SK-N-SH (cell line): ENCODE data around the gene SNIP1. TPM values are rescaled to one million over a fixed set of nuclear protein-coding genes. Genes with fewer than 3 reads are reported as not detected.
A peak's percentile ranks its signal among the peaks of the same experiment; 100 is the strongest.

ENCODE experiments used
- CTCF ChIA-PET: fragments of 300-600, 350-600 bp; formaldehyde crosslinking; extraction: SDS; loops from one replicate; lab custom pipeline; 2021; lab: Yijun Ruan, JAX
- POLR2A ChIA-PET: fragments of 350-600 bp; sonication (Branson Sonifier 250); formaldehyde crosslinking; extraction: SDS; loops from one replicate; lab custom pipeline; 2020; ENCODE audit warnings: antibody characterized with exemption, inconsistent platforms; lab: Yijun Ruan, JAX
- DNase-seq: peaks from one replicate; pipeline ENCODE4 v3.0.0; 2012
- H2AFZ ChIP-seq: fragments of 200-600 bp; sonication (generic); 2 replicates; pipeline ENCODE4 v1.8.1; 2016; ENCODE audit warnings: antibody characterized with exemption, mild to moderate bottlenecking, low read depth
- H3F3A ChIP-seq: fragments of 200-600 bp; sonication (generic); replicated peaks from 2 replicates; pipeline ENCODE3; 2016; ENCODE audit warnings: antibody characterized with exemption, mild to moderate bottlenecking; ENCODE audit not compliant: insufficient read depth
- H3K27ac ChIP-seq, 2 experiments: fragments of 200-500 bp in 1 of 2; fragments of 200-600 bp in 1 of 2; sonication (Bioruptor generic) in 1 of 2; sonication (generic), shearing (Covaris generic) in 1 of 2; 2 replicates each; pipeline versions ENCODE4 v1.5.1 to v1.6.1; 2014 to 2016; ENCODE audit warnings: low read depth in 2 of 2, inconsistent platforms in 1 of 2, low read length in 1 of 2, mild to moderate bottlenecking in 1 of 2, mixed read lengths in 1 of 2
- H3K27me3 ChIP-seq: fragments of 200-600 bp; sonication (generic), shearing (Covaris generic); 2 replicates; pipeline ENCODE4 v1.6.1; 2016; ENCODE audit warnings: mixed run types; ENCODE audit not compliant: insufficient read depth
- H3K36me3 ChIP-seq, 2 experiments: fragments of 200-500 bp in 1 of 2; fragments of 200-600 bp in 1 of 2; sonication (Bioruptor generic) in 1 of 2; sonication (generic) in 1 of 2; replicated peaks in 1 of 2; 2 replicates each; pipeline versions ENCODE3 to v1.5.1; 2014 to 2016; ENCODE audit warnings: low read length in 1 of 2, mild to moderate bottlenecking in 1 of 2; ENCODE audit not compliant: insufficient read depth in 2 of 2, control insufficient read depth in 1 of 2
- H3K4me1 ChIP-seq, 2 experiments: fragments of 200-500 bp in 1 of 2; fragments of 200-600 bp in 1 of 2; sonication (Bioruptor generic) in 1 of 2; sonication (generic), shearing (Covaris generic) in 1 of 2; 2 replicates each; pipeline versions ENCODE4 v1.5.1 to v1.6.1; 2014 to 2016; ENCODE audit warnings: low read depth in 1 of 2, low read length in 1 of 2, mixed run types in 1 of 2; ENCODE audit not compliant: insufficient read depth in 2 of 2, control insufficient read depth in 1 of 2
- H3K4me2 ChIP-seq: fragments of 200-600 bp; sonication (generic), shearing (Covaris generic); 2 replicates; pipeline ENCODE4 v1.6.1; 2017; ENCODE audit warnings: mixed run types
- H3K4me3 ChIP-seq, 2 experiments: fragments of 200-500 bp in 1 of 2; fragments of 200-600 bp in 1 of 2; sonication (Bioruptor generic) in 1 of 2; sonication (generic), shearing (Covaris generic) in 1 of 2; 2 replicates each; pipeline versions ENCODE4 v1.5.1 to v1.8.1; 2014 to 2016; ENCODE audit warnings: low read depth in 2 of 2, inconsistent platforms in 1 of 2, low read length in 1 of 2, mild to moderate bottlenecking in 1 of 2, mixed read lengths in 1 of 2, moderate library complexity in 1 of 2
- H3K79me2 ChIP-seq: fragments of 200-600 bp; sonication (generic); 2 replicates; pipeline ENCODE4 v1.8.1; 2017; ENCODE audit warnings: mild to moderate bottlenecking; ENCODE audit not compliant: insufficient read depth
- H3K9ac ChIP-seq: fragments of 200-600 bp; sonication (generic); 2 replicates; pipeline ENCODE4 v1.6.1; 2017; ENCODE audit warnings: mixed run types
- H3K9me2 ChIP-seq: fragments of 200-600 bp; sonication (generic); 2 replicates; pipeline ENCODE4 v1.6.1; 2017; ENCODE audit warnings: mixed run types
- H3K9me3 ChIP-seq: fragments of 200-600 bp; sonication (generic); 2 replicates; pipeline ENCODE4 v1.6.1; 2017; ENCODE audit warnings: mixed run types, mild to moderate bottlenecking, moderate library complexity
- H4K20me1 ChIP-seq: fragments of 200-600 bp; sonication (generic); 2 replicates; pipeline ENCODE4 v1.6.1; 2017; ENCODE audit warnings: mild to moderate bottlenecking, mixed run types; ENCODE audit not compliant: insufficient read depth
- ELF1 ChIP-seq: IDR thresholded peaks from 2 replicates; pipeline ENCODE4 v1.4.0; 2012
- EP300 ChIP-seq, 2 experiments: IDR thresholded peaks; 2 replicates each; pipeline versions ENCODE4 v1.4.0 to v1.6.1; 2012; ENCODE audit warnings: borderline replicate concordance in 1 of 2, low read depth in 1 of 2, low read length in 1 of 2
- FOSL2 ChIP-seq: IDR thresholded peaks from 2 replicates; pipeline ENCODE4 v1.4.0; 2012; ENCODE audit warnings: low read depth, mild to moderate bottlenecking, moderate library complexity, borderline replicate concordance
- GATA2 ChIP-seq: sonication (generic); formaldehyde crosslinking; IDR thresholded peaks from 2 replicates; pipeline ENCODE4 v1.5.0; 2020; ENCODE audit warnings: mild to moderate bottlenecking, missing genetic modification reagents
- JUND ChIP-seq: IDR thresholded peaks from 2 replicates; pipeline ENCODE4 v1.4.0; 2012
- MAX ChIP-seq: IDR thresholded peaks from 2 replicates; pipeline ENCODE4 v1.4.0; 2012; ENCODE audit warnings: low read depth
- MEF2A ChIP-seq: IDR thresholded peaks from 2 replicates; pipeline ENCODE4 v1.4.0; 2012; ENCODE audit warnings: low read depth, borderline replicate concordance
- MXI1 ChIP-seq: IDR thresholded peaks from 2 replicates; pipeline ENCODE4 v1.6.1; 2012; ENCODE audit warnings: mild to moderate bottlenecking, low read depth, low read length, improper control_type of control experiment
- NFIC ChIP-seq: IDR thresholded peaks from 2 replicates; pipeline ENCODE4 v1.4.0; 2012; ENCODE audit warnings: borderline replicate concordance
- NRF1 ChIP-seq: IDR thresholded peaks from 2 replicates; pipeline ENCODE4 v1.6.1; 2012; ENCODE audit warnings: low read depth, mild to moderate bottlenecking, low read length
- RFX5 ChIP-seq: IDR thresholded peaks from 2 replicates; pipeline ENCODE4 v1.6.1; 2012; ENCODE audit warnings: mild to moderate bottlenecking, improper control_type of control experiment, low read length
- SIN3A ChIP-seq: IDR thresholded peaks from 2 replicates; pipeline ENCODE4 v1.6.1; 2012; ENCODE audit warnings: low read depth, mild to moderate bottlenecking, low read length, moderate library complexity, borderline replicate concordance
- SMC3 ChIP-seq: IDR thresholded peaks from 2 replicates; pipeline ENCODE4 v1.6.1; 2012; ENCODE audit warnings: low read depth, low read length, improper control_type of control experiment
- TAF1 ChIP-seq: IDR thresholded peaks from 2 replicates; pipeline ENCODE4 v1.6.1; 2012; ENCODE audit warnings: low read depth, mild to moderate bottlenecking, low read length, moderate library complexity, borderline replicate concordance
- TCF12 ChIP-seq: IDR thresholded peaks from 2 replicates; pipeline ENCODE4 v1.4.0; 2012
- USF2 ChIP-seq: fragments of 150-350 bp; IDR thresholded peaks from 2 replicates; pipeline ENCODE4 v1.6.1; 2017; ENCODE audit warnings: antibody characterized with exemption, low read length, low read depth, borderline replicate concordance
- WGBS: methylation state at CpG from one replicate; pipeline ENCODE4 v1.1.6; 2017; ENCODE audit warnings: low lambda C conversion rate; 5-methylcytosine and 5-hydroxymethylcytosine counted together
- polyA plus RNA-seq, 3 experiments: library from polyadenylated mRNA; depleted of rRNA; stranded (reverse); fragments of >200 nt; gene quantifications; 2 replicates each; pipeline ENCODE4 v1.2.3, GENCODE V29; 2012
- TF ChIP-seq, protein P1 (sequence below): IDR thresholded peaks from 2 replicates; pipeline ENCODE4 v1.6.1; 2012; ENCODE audit warnings: mild to moderate bottlenecking, low read depth, low read length, moderate library complexity

Gene SNIP1
- polyA plus RNA-seq, 1 of the 3 experiments (the other 2 are of a cell fraction) = 10.2 TPM

GRCh38 chr1:37501661-37502060, 52.4 kb downstream of the SNIP1 start:
- no peak overlapping the region for H3K9ac ChIP-seq
- DNase-seq = no peak
- no peaks in the 10 kb centered on the region for H3K9me2 ChIP-seq
- H3K4me3 ChIP-seq = no peak overlapping the region
- 96% methylated on average over 5 of the region's 5 CpGs for WGBS
- no peak overlapping the region for H2AFZ ChIP-seq
- no peaks in the 10 kb centered on the region for H3K27me3 ChIP-seq
- ChIA-PET POLR2A (no interaction called here), CTCF (interaction anchor here (1.5 to 4.2 kb wide), 2 partner anchors 7 to 15 kb away, joined by 4 to 32 read pairs; no protein-coding TSS in a partner anchor)
- peaks cover 21 to 42% of the 10 kb centered on the region in 2 experiments for H3K36me3 ChIP-seq
- TF ChIP-seq SMC3 (no peak), TAF1 (no peak), MAX (no peak), EP300 (IDR thresholded peaks at IDR 0.05; ENCODE audit: borderline replicate concordance in 1 of 2, low read depth in 1 of 2, low read length in 1 of 2) (no peak), SIN3A (no peak), NRF1 (no peak)
- H3K9me3 ChIP-seq = no peaks in the 10 kb centered on the region
- peaks cover 9 to 10% of the 10 kb centered on the region in 2 experiments; a peak in 3 of 4 replicates for H3K4me1 ChIP-seq
- H3K27ac ChIP-seq = no peak overlapping the region
- peaks cover 37% of the 10 kb centered on the region for H3K79me2 ChIP-seq
- peaks cover 28% of the 10 kb centered on the region for H3F3A ChIP-seq
- H3K4me2 ChIP-seq = no peak overlapping the region
- H4K20me1 ChIP-seq = no peaks in the 10 kb centered on the region

DNA sequence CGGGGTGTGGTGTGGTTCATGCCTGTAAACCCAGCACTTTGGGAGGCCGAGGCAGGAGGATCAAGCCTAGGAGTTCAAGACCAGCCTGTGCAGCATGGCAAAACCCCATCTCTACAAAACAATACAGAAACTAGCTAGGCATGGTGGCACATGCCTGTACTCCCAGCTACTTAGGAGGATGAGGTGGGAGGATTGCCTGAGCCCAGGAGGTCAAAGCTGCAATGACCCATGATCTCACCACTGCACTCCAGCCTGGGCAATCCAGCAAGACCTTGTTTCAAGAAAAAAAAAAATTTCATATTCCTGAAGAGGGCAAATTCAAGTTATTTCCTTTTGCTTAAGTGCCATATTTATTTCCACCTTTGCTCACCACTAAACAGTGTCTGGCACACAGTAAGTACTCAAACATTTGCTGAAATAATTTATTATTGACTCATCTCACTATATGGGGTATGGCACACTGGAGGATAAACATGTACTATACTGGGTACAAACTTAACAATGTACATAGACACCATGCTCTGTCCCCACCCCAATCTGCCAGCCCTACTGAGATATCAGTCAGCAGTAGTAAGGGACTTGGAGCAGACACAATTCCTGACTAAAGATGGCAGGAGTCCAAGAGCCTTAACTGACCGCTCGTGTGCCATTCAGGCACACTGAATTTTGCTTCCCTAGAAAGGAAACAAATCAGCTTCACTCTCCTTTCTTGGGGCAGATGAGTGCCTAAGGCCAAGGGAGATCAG, 55.0 kb downstream of the SNIP1 start:
- Histone ChIP-seq H3K4me3 (no peak overlapping the region), H2AFZ (no peak overlapping the region), H3F3A (peaks cover 33% of the 10 kb centered on the region), H3K9me3 (no peaks in the 10 kb centered on the region), H3K4me1 (peaks cover 9 to 19% of the 10 kb centered on the region in 2 experiments), H4K20me1 (no peaks in the 10 kb centered on the region), H3K9me2 (no peaks in the 10 kb centered on the region), H3K36me3 (peaks cover 20 to 49% of the 10 kb centered on the region in 2 experiments), H3K9ac (peak overlapping the region; percentile 30; the same call in 1 of the 2 replicates), H3K27me3 (no peaks in the 10 kb centered on the region), H3K79me2 (peaks cover 33% of the 10 kb centered on the region), H3K4me2 (peak overlapping the region; percentile 27; the same call in 1 of the 2 replicates), H3K27ac (peak overlapping the region; percentile 56 to 70)
- DNase-seq = peak; percentile 53
- TF ChIP-seq JUND = peak; percentile 28; the same call in 1 of the 2 replicates
- TF ChIP-seq MAX = peak; percentile 36; the same call in 1 of the 2 replicates
- TF ChIP-seq SIN3A = no peak
- TF ChIP-seq ELF1 = no peak
- TF ChIP-seq MEF2A = no peak
- peak; percentile 67 for TF ChIP-seq NFIC
- TF ChIP-seq TCF12 = peak; percentile 32; the same call in 1 of the 2 replicates
- TF ChIP-seq, protein P1, sequence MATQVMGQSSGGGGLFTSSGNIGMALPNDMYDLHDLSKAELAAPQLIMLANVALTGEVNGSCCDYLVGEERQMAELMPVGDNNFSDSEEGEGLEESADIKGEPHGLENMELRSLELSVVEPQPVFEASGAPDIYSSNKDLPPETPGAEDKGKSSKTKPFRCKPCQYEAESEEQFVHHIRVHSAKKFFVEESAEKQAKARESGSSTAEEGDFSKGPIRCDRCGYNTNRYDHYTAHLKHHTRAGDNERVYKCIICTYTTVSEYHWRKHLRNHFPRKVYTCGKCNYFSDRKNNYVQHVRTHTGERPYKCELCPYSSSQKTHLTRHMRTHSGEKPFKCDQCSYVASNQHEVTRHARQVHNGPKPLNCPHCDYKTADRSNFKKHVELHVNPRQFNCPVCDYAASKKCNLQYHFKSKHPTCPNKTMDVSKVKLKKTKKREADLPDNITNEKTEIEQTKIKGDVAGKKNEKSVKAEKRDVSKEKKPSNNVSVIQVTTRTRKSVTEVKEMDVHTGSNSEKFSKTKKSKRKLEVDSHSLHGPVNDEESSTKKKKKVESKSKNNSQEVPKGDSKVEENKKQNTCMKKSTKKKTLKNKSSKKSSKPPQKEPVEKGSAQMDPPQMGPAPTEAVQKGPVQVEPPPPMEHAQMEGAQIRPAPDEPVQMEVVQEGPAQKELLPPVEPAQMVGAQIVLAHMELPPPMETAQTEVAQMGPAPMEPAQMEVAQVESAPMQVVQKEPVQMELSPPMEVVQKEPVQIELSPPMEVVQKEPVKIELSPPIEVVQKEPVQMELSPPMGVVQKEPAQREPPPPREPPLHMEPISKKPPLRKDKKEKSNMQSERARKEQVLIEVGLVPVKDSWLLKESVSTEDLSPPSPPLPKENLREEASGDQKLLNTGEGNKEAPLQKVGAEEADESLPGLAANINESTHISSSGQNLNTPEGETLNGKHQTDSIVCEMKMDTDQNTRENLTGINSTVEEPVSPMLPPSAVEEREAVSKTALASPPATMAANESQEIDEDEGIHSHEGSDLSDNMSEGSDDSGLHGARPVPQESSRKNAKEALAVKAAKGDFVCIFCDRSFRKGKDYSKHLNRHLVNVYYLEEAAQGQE = no peak
- TF ChIP-seq GATA2 (CRISPR knock-in tag) = 0 out of 2 replicates have a peak, but pooled peaks have one; percentile 18
- TF ChIP-seq USF2 = no peak
- TF ChIP-seq MXI1 = 0 out of 2 replicates have a peak, but pooled peaks have one; percentile 41
- peak; percentile 52; the same call in 1 of the 2 replicates for TF ChIP-seq FOSL2
- TF ChIP-seq SMC3 = no peak
- TF ChIP-seq RFX5 = no peak
- ChIA-PET POLR2A (interaction anchor here (1.2 to 1.9 kb wide), 2 partner anchors 16 to 267 kb away, joined by 3 to 5 read pairs; partner anchors contain the start of gene MEAF6), CTCF (interaction anchor here (0.8 to 21.1 kb wide), 10 partner anchors 10 to 105 kb away, joined by 3 to 481 read pairs (median 8); partner anchors contain the start of gene MEAF6)
- 63% methylated on average over 4 of the region's 4 CpGs for WGBS
